HepG2 (cell line): ENCODE results near the gene RBM6.

Source experiments
- EZH2 ChIP-seq: conservative IDR thresholded peaks from 2 replicates; pipeline ENCODE4 v1.6.1; 2012; ENCODE audit warnings: mild to moderate bottlenecking, low read depth, low read length, moderate library complexity
- GMEB1 ChIP-seq: sonication (generic); formaldehyde crosslinking; IDR thresholded peaks from 2 replicates; pipeline ENCODE4 v1.5.1; 2020; ENCODE audit warnings: missing genetic modification reagents, mild to moderate bottlenecking, borderline replicate concordance
- JUNB ChIP-seq: sonication (generic); formaldehyde crosslinking; IDR thresholded peaks from 2 replicates; pipeline ENCODE4 v1.8.0; 2022; ENCODE audit warnings: missing genetic modification reagents, mild to moderate bottlenecking, borderline replicate concordance
- KDM5B ChIP-seq: sonication (generic); formaldehyde crosslinking; IDR thresholded peaks from 2 replicates; pipeline ENCODE4 v1.4.0; 2020; ENCODE audit warnings: missing genetic modification reagents, mild to moderate bottlenecking, borderline replicate concordance
- PAF1 ChIP-seq: IDR thresholded peaks from 2 replicates; pipeline ENCODE4 v1.6.1; 2016; ENCODE audit warnings: missing genetic modification reagents, missing compliant biosample characterization
- ZBTB34 ChIP-seq: sonication (generic); formaldehyde crosslinking; IDR thresholded peaks from 2 replicates; pipeline ENCODE4 v1.8.0; 2022; ENCODE audit warnings: mild to moderate bottlenecking, missing genetic modification reagents
- ZNF441 ChIP-seq: sonication (generic); formaldehyde crosslinking; IDR thresholded peaks from 2 replicates; pipeline ENCODE4 v1.7.0; 2021; ENCODE audit warnings: missing genetic modification reagents, borderline replicate concordance
- TF ChIP-seq, protein P1 (sequence below), 2 experiments: fragments of 450-650 bp in 1 of 2; sonication (generic) in 1 of 2; formaldehyde crosslinking in 1 of 2; IDR thresholded peaks; 2 replicates each; pipeline versions ENCODE4 v1.6.1 to v1.8.0; 2016 to 2022; ENCODE audit warnings: antibody characterized with exemption in 1 of 2, mild to moderate bottlenecking in 1 of 2, missing genetic modification reagents in 1 of 2

- TF ChIP-seq ZBTB34 (CRISPR knock-in tag) (no peak), JUNB (CRISPR knock-in tag) (no peak), GMEB1 (no peak), EZH2 (no peak), PAF1 (CRISPR knock-in tag) (no peak), KDM5B (CRISPR knock-in tag) (no peak), ZNF441 (CRISPR knock-in tag) (no peak)
- TF ChIP-seq, protein P1, sequence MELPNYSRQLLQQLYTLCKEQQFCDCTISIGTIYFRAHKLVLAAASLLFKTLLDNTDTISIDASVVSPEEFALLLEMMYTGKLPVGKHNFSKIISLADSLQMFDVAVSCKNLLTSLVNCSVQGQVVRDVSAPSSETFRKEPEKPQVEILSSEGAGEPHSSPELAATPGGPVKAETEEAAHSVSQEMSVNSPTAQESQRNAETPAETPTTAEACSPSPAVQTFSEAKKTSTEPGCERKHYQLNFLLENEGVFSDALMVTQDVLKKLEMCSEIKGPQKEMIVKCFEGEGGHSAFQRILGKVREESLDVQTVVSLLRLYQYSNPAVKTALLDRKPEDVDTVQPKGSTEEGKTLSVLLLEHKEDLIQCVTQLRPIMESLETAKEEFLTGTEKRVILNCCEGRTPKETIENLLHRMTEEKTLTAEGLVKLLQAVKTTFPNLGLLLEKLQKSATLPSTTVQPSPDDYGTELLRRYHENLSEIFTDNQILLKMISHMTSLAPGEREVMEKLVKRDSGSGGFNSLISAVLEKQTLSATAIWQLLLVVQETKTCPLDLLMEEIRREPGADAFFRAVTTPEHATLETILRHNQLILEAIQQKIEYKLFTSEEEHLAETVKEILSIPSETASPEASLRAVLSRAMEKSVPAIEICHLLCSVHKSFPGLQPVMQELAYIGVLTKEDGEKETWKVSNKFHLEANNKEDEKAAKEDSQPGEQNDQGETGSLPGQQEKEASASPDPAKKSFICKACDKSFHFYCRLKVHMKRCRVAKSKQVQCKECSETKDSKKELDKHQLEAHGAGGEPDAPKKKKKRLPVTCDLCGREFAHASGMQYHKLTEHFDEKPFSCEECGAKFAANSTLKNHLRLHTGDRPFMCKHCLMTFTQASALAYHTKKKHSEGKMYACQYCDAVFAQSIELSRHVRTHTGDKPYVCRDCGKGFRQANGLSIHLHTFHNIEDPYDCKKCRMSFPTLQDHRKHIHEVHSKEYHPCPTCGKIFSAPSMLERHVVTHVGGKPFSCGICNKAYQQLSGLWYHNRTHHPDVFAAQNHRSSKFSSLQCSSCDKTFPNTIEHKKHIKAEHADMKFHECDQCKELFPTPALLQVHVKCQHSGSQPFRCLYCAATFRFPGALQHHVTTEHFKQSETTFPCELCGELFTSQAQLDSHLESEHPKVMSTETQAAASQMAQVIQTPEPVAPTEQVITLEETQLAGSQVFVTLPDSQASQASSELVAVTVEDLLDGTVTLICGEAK (IDR thresholded peaks at IDR 0.05) = no peak
- TF ChIP-seq, protein P1 (CRISPR knock-in tag; IDR thresholded peaks at IDR 0.05) = no peak
Observed at GRCh38 chr3:50008931-50009330, 69.0 kb downstream of the RBM6 start.
